GM19397 (cell line): ENCODE data around the gene DTNB.
"Not testable (repeated sequence)": the region's sequence is repeated elsewhere in the genome, so short reads cannot be mapped to it uniquely, and the experiment has no call there.

Experiments used
- ATAC-seq: cut with Tn5 transposase; IDR thresholded peaks from one replicate; pipeline ENCODE4 v1.9.1; 2021; ENCODE audit warnings: mild to moderate bottlenecking, moderate library complexity; ENCODE audit not compliant: unreplicated experiment

The DTNB gene

GRCh38 chr2:25633801-25634200 is 39.6 kb downstream of the DTNB start:
- ATAC-seq, result not testable (repeated sequence)

DNA sequence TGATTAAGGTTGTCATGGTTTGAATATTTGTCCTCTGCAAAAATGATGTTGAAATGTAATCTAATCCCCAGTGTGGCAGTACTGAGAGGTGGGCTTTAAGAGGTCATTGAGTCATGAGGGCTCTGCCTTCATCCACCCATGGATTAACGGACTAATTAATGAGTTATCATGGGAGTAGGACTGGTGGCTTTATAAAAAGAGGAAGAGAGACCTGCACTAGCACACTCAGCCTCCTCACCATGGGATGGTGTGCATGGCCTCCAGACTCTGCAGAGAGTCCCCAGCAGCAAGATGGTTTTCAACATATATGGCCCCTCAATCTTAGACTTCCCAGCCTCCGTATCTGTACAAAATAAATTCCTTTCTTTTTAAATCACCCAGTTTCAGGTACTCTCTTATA is 41.0 kb downstream of the DTNB start:
- no peak for ATAC-seq

DNA sequence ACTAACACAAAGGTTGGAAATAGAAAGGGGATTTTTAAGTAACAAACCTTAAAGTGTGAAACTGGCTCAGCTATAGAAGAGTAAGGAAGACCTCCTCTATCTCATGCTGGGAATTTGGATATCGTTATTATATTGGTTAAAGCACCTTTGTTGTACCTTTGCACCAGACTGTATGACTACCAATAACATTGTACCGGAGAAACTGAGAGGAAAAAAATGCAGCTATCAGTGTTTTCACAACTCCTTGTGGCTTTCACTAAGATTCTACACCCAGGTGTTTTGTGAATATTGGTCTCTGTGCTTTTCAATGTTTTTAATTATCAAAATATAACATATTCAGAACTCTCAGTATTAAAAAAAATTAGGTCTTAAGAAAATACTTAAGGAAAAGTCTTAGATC is 48.7 kb downstream of the DTNB start:
- ATAC-seq, result no peak

GRCh38 chr2:25623361-25623760 is 50.0 kb downstream of the DTNB start:
- ATAC-seq, result no peak

GRCh38 chr2:25620711-25621110 is 52.7 kb downstream of the DTNB start:
- ATAC-seq, result no peak

DNA sequence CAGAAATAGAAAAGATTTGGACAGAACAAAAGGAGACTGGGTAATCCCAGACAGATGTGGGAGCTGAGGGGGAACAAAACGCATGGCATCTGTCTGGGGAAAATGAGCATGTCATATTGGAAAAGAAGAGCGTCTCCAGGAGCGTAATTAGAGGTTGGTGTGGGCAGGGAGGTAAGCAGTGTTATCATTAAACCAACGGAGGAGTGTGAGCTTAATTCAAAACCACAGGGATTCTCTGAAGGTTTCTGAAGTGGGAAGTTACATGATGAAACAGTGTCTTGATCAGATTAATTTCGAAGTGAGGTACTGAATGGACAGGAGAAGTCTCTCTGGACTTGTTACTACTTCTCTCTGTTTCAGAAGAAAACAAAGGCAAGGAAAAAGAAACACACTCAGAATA is 53.3 kb downstream of the DTNB start:
- no peak for ATAC-seq

DNA sequence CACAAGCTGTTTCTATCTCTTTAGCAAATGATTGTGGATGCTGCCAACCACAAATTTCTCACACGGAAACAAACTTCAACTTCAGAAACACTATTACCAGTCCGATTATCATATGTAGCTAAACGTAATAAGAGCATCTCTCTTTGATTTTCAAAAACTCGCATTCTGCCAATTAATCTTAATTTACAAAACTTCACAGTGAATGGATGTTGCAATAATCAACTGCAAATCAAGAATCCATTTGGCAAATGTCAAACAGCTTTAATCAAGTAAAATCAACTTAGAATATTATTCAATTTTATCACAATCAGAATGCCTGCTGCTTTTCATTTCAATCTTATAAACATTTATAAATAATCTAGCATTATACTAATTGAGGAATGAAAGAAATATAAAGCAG is 54.2 kb downstream of the DTNB start:
- no peak for ATAC-seq

- ATAC-seq, result no peak
Measured at GRCh38 chr2:25618676-25619075, 54.7 kb downstream of the DTNB start.

DNA sequence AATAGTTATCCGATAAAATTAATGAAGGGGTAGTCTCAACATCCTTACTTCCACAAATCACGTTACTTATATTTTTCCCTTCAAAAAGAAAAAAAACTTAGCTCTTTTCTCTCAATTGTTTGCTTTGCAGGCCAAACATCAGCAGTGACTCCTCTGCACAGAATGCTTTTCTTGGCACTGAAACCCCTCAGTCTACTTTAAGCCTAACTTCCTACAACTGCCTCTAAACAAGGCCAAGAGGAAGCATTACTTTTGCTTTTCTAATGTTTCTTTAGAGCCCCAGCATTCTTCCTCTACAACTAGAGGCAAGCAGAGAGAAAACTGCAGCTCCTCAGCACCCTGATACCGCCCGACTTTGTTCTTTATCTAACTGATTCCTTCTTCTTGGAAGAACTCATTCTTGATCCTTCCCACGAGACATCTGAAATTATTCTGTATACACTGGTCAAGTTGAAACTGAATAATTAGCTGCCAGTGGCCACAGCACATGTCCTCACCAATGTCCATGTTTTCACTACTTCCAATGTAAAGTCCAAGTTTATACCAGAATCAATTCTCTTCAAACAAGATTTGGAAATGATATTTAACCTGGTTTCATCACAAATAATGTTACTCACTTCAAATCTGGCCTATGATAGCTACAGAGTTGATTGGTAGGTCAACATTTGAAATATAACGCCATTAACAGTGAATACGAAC is 55.3 kb downstream of the DTNB start:
- no peak for ATAC-seq

DNA sequence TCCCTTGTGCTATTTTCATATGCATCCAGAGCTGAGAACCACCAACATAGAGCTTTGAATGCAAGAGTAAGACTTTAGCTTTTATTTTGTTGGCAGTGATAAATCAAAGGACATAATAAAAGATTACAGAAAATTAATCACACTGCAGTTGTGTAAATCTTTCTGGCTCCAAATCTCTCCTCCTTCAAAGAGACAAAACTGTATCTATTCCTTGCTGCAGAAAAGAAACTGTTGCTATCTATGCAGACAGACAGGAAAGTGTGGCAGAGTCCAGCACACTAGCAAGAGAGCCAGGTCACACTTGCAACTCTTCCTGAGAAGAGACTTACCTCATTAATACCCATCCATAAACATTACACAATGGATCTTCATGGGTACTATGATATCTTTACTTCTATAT is 57.5 kb downstream of the DTNB start:
- ATAC-seq, result no peak

- ATAC-seq, result no peak
Measured at GRCh38 chr2:25615386-25615785, 58.0 kb downstream of the DTNB start.

DNA sequence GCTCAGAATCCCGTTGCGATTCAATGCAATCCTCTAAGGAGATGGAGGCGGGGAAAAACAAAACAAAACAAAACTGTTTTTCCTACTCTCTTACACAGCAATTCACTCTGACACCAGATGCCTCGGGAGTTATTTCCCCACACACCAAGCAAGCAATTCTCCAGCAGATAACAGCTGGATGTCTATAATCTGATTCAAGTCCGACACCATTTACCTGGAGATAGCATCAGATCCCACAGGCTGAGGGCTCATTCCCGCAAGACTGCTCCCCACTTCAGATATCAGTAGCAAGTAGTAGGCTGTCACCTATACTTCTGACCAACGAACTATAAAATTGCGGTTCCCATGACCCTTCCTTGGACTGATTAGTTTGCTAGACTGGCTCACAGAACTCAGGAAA is 58.7 kb downstream of the DTNB start:
- ATAC-seq, result no peak

- no peak for ATAC-seq
Measured at GRCh38 chr2:25608718-25609117, 64.7 kb downstream of the DTNB start.

DNA sequence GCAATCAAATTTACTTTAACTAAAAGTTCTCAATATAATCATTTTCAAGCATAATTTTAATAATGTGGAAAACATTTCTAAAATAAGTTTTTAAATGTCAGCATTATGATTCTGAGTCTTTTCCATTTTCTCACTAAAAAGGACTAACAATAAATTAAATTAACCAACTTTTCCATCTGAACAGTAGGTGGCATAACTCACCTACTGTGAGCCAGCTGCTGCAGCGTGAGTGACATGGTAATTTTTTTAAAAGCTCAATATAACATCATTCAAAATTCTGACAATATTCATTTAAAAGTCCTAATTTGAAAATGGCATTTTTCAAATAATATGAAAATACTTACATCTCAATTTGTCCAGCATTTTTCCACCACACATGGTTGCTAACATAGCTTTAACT is 66.5 kb downstream of the DTNB start:
- no peak for ATAC-seq

DNA sequence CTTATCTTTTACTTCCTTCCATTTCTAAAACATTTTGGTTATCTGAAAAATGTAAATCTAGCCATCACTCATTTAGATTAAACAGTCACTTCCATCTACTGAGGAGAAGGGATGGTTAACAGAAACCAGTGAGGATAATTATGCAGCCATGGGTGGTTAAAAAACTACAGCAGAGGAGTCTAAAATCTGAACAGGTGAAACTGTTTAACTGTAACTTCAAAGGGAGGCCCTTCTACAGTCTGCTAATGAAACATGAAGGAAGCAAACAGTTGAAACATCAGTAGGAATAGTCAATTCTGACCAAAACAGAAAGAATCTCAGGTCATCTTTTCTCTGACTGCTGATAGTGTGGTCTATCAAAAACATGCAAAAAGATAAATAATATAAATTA is 71.0 kb downstream of the DTNB start:
- ATAC-seq, result no peak

GRCh38 chr2:25601711-25602332 is 71.6 kb downstream of the DTNB start:
- not testable (repeated sequence) for ATAC-seq

- no peak for ATAC-seq
Measured at GRCh38 chr2:25598911-25599310, 74.5 kb downstream of the DTNB start.

DNA sequence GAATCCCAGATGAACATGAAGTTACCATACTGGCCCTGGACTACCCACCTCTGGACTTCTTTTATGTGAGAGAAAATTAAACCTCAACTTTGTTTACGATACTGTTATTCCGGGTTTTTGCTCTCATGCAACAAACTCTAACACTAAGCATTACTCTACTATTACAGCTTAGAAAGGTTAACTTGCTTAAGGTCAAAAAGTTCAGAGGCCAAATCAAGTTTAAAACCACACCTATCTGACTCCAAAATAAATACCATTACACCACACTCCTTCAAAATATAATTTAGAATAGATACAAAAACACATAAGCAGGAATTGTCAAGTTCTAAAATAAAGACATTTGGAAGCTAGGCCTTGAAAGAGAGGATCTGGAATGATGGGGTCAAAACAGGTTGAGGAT is 75.0 kb downstream of the DTNB start:
- no peak for ATAC-seq

DNA sequence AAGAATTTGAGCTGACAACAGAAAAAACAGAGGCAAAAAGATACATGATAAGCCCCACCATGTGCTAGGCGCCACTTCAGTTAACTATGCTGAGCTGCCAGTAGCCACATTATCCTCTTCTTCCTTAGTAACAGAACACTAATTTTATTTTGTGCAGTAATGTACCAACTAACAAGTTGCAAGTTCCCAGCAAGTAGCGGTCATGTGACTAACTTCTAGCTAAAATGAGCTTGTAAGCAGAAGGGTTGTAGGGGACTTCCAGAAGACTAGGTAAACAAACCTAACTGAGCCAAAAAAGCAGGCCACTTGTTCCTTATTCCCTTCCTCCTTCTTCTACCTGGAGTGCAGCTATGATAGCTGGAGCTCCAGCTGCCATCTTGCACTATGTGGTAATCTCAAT is 75.5 kb downstream of the DTNB start:
- no peak for ATAC-seq

DNA sequence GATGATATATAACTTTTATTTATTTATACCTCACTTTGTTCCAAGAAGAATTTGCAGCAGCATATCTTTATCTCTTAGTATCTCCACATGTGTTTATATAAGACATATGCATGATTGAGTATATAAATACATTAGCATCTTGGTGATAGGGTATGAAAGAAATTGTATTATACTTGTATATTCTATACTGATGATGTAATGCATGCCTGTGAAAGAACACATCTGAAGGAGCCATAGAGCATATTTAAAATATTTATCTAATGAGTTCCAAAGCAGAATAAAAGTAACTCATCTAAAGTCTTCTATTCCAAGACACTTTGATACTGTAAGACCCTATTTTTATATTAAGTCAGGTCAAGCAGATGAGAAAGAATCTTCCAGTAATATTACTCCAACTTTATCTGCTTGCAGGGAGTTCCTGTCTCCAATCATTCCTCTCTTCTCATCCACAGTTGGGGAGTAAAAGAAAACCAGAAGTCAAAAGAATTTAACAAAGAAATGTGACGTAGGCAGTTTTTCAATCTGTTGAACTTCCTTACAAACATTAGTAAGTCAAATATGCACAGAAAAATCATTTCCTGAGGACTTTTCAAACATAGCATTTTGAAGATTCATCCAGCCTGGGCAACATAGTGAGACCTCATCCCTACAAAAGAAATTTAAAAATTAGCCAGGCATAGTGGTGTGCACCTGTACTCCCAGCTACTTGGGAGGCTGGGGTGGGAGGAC is 76.7 kb downstream of the DTNB start:
- no peak for ATAC-seq

- no peak for ATAC-seq
Measured at GRCh38 chr2:25595393-25595792, 78.0 kb downstream of the DTNB start.

DNA sequence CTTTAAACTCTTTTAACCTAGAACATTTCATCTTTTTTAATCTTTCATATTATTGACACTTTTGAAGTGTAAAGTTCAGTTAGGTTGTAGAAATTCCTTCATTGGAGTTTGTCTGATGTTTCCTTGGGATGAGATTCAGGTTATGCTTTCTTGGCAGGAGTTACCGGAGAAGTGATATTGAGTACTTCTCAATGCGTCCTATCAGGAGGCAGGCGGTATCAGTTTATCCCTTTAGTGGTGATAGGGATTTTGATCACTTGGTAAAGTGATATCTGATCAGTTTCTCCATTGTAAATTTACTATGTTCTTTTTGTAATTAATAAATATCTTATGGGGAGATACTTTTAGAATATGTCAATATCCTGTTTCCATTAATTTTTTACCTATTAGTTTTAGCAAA is 78.4 kb downstream of the DTNB start:
- no peak for ATAC-seq
